Medulla oblongata (tissue), 1 donor: ENCODE measurements around the gene MTCH2.

Experiments
- DNase-seq: peaks from one replicate; pipeline ENCODE4 v3.0.0-alpha.2; 2015; ENCODE audit errors: extremely low spot score

The MTCH2 gene

DNA sequence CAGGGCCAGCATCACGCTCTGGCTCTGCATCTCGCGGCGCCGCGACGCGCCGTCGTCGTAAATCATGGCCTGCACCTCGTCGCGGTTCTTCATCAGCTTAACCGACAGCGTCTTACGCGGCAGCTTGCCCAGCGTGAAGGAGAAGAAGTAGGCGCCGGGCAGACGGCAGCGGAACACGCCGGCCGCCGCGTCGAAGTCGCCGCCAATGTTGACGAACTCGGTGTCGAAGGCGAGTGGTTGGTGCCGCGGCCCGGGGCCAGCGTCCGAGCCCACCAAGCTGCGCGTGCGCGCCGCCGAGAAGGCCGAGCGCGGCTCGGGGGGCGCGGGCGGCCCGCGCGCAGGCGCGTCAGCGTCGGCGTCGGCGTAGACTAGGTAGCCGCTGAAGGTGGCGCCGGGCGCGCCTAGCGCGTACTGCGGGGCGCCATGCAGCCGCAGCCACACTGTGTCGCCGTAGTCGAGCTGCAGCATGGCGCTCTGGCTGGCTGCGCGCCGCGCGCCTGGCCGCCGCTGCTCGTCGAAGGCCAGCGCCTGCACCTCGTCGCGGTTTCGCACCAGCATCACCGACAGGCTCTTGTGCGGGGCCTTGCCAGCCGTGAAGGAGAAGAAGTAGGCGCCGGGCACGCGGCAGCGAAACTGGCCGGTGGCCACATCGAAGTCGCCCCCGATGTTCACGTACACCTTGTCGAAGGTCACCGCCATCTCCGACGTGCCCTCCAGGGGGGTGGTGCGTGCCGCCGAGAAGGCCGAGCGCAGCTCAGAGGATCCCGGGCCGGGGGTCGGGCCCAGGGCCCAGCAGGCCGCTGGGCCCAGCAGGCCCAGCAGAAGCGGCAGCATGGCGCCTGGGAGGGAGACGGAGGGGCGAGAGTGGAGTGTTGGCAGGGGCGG, 52.1 kb downstream of the MTCH2 start:
- DNase-seq, result no peak

DNA sequence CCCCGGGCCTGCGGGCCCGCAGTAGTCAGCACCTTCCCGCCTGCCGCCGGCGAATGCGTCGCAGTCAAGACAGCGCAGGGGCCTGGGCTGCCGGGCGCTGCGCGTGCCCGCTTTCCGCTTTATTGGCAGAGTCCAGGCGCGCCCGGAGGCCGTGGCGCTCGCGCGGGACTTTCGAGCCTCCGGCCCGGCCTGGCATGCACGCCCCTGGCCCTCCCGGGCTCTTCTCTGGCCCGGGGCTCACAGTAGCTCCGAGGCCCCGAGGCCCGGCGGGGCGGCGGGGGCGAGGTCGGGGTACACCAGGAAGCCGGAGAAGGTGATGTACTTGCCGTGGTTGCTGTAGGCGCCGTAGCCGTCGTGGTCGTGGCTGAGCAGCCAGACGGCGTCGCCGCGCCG, 52.8 kb downstream of the MTCH2 start:
- DNase-seq, result no peak

DNA sequence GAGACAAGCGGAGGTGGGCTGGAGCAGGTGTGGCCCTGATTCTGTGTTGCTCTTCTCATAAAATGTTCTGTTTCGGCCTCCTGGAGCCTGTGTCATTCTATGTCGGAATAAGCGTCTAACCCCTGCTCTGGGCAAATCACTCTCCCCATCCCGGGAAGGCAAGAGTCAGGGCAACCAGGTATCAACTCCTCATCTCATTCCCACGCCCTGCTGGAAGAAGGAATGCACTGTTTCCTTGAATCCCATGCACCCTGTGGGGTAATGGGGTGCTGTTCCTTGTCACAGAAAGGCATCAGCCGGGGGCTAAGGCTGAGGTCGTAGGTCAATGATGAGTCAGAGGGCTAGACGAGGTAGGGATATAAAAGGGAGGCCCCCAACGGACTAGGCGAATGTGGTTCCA, 53.2 kb downstream of the MTCH2 start:
- DNase-seq, result no peak

DNA sequence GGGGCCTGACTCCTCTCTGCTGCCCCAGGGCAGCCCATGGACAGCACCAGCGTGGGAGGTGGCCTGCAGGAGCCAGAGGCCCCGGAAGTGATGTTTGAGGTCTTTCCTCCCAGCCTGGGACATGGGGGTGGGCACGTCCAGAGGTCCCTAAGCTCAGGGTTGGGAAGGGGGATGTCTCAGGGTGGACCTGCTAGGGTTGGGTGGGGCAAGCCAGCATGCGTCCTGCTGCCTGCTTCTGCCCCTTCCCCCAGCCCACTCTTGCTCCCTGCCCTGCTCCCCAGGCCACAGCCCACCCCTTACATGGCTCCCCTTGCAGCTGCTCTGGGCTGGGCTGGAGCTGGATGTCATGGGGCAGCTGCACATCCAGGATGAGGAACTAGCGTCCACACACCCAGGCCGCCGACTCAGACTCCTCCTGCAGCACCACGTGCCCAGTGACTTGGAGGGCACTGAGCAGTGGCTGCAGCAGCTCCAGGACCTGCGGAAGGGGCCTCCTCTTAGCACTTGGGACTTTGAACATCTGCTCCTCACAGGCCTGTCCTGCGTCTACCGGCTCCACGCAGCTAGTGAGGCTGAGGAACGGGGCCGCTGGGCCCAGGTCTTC, 54.5 kb downstream of the MTCH2 start:
- DNase-seq, result peak; percentile 81

DNA sequence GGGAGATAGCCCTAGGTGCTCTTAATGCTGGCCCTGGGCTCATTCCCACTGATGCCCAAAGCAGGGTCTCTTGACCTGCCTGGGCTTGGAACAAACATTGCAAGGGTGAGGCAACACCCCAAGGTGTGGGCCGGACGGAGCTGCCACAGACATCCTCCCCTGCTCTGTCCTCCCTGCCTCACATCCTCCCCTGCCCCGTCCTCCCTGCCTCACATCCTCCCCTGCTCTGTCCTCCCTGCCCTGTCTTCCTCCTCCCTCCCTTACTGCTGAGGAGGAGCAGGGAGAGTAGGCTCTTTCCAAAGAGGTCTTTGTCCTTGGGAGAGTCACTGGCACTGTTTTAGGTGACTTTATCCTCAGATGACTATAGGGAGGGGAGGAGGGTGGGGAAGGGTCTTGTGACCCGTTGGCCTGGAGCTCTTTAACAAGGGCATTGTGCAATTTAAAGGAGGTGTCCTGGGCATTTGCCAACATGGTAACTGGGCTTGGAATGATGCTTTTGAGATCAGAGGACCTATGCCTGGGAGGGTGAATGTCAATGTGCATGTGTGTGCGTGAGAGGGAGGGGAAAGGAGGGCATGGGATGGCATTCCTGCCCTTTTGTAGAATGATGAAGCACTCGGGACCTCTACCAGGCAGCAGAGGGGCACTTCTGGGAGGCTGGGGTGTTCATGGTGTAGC, 55.2 kb downstream of the MTCH2 start:
- DNase-seq, result no peak

DNA sequence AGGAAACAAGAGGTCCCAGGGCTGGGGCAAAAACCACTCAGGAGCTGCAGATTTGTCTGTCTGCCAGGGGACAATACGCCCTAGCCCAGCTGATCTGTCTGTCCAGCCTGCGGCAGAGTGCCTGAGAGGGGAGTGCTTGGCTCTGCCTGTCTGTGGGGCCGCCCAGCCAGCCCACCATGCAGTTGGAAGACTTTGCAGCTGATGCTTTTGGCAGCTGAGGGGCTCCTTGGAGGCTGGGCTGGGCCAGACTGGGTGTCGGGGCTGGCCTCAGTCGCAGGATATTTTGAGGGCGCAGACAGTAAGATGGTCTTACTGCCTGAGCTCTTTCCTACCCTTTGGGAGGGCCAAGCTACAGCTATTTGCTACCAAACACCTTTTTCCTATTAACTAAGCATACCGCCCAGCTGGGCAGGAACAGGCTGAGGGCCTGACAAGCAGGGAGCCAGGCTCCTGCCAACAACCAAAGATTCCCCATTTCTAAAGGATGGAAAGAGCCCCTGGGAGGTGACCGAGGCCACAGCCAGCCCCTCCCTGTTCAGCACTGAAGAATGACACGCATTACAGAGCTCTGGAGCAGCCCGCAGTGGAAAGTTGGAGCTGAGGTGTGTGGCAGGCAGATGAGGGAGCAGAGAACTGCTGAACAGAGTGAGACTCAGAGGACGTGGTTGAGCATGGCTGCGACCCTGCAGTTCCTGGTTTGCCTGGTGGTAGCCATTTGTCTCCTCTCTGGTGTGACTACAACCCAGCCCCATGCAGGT, 56.1 kb downstream of the MTCH2 start, which contains the start of gene FAM180B:
Gene FAM180B (plus strand): TSS at position 581 of the 758 bp plus-strand sequence. CDS start 91 bp downstream, at position 672.
- DNase-seq, result peak; percentile 77

DNA sequence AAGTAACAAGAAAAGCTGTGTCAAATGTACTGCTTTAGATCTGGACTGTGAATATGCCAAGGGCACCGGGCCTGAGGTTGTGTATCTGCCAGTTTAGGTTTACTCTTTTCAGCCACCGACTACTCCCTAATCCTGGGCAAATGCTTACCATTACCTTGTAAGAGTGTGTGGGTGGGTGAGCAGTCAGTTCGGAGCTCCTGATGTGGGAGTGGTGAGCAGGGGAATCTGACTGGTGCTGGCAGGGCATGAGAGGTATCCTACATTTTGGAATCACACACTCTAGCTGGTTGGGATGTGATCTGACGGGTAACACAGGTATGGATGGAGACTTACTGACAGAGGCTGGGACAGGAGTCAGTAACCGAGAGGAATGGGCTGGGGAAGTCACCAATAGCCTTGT, 58.5 kb downstream of the MTCH2 start:
- DNase-seq, result no peak

DNA sequence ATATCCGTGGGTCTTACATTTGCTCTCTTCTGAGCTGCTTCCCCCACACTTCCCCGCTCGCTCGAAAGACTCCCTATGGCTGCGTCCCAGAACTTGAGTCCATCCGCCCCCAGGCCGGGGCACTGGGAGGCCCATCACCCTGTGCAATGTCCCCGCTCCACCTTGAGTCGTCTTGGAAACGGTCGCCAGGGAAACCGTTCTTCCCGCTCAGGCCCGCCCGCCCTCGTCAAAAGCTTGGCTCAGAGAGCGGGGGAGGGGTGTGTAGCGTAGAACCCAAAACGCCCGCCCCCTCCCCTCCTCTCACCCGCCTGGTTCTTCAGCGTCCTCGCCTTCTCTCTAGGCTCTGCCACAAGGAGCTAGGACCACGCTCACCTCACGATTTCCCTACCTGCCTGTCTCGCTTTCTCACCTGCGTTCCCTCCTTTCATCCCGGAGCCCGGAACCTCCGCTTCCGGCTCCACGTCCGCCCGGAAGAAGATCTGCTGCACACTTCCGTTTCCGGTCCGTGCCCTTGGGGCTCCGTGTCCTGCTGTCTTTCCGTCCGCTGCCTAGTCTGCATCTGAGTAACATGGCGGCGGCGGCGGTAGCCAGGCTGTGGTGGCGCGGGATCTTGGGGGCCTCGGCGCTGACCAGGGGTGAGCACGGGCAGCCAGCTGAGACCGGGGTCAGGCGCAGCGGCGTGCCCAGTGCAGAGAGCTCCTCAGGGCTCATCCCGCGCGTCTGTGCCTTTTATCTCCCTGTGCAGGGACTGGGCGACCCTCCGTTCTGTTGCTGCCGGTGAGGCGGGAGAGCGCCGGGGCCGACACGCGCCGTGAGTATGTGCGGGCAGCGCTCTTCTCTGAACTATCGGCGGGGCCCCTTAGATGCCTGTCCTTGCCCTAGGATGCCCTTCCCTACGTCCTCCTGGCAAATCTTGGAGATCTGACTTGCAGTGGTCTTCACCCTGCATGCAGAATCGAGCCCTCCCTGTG, 63.5 kb downstream of the MTCH2 start, which contains the start of the genes KBTBD4 and NDUFS3:
Gene KBTBD4 (minus strand): TSS at position 447 of the 971 bp plus-strand sequence. CDS start 19 bp downstream, at position 428.
Gene NDUFS3 (plus strand): TSS at position 551 of the 971 bp plus-strand sequence. CDS start 18 bp downstream, at position 569.
- DNase-seq, result peak; percentile 94

DNA sequence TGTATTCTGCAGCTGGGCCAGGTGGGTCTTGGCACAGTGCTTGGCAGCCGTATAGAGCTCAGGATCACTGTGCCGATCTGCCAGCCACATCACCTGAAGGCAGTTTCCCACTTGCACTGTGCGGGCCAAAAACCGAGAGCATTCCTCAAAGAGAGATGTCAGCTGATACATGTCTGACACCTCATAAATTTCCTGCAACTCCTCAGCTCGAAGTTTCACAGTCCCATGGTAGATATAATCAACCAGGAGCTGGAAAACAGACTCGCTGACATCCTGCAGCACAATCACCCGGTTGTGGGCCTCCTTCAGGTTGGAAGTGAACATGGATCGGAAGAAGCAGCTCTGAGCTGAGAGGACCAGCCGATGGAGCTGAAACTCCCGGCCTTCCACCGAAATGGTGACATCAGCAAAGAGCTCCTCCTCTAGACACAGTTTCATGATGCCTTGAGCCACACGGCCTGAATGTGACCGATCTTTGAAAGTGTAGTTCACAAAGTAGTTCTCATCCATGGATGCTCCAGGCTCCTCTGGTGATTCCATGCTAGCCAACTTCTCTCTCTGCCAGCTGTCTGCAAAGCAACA, 64.8 kb downstream of the MTCH2 start:
- no peak for DNase-seq

DNA sequence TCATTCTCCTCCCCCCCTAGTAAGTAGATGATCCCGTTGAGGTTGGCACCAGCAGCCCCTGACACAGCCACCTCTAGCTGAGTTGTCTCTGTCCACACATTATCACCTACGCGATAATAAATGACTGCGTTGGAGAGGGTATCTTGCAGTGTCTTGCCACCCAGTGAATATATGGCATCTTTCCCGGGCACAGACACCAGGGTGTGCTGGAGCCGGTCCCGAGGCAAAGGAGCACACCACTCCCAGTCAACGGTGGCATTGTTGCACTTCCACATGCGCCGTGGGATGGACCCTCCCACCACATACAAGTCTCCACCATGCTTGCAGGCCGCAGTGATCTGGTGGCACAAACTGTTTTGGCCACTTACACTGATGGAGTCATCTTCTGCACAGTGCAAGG, 69.0 kb downstream of the MTCH2 start:
- DNase-seq, result no peak

DNA sequence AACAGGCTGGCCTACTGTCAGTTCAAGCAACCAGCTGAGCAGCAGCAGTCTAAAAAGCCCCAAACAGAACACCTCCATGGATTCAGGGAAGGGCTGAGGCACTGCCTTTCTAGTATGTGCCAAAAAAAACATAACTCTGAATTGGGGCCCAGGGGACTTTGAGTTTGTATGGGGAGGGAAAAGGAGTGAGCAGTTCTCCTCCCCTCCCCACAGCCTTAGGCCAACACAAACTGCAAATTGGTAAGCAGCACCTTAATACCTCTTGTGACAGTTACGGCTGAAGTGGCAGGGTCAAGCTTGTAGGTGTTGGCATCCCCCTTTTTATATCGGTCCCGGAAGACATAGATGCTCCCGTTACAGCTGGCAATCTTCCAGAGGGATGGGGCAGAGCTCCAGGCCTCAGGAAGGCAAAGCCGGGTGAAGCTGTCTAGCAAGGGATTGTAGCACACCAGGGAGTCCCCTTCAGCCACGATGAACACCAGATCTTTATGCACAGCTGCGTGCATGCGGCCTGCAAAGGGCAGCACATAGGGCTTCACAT, 69.6 kb downstream of the MTCH2 start:
- no peak for DNase-seq

DNA sequence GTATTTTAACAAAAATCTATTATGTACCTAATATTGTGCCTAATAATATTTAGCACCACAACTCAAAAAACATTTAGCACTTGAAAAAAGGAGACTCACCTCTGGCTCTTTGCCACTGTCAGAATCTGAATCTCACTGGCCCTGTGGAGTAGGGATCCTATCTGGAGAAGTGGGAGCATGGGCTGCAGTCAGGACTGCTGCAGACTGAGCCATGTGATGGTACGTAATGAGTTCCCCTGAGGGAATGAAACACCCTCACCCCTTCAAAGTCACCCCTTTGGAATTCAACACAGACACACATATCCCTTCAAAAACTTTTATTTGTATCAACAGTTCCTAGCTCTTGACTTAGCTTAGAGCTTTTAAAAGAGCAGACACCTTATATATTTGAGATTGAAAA, 70.5 kb downstream of the MTCH2 start:
- no peak for DNase-seq

DNA sequence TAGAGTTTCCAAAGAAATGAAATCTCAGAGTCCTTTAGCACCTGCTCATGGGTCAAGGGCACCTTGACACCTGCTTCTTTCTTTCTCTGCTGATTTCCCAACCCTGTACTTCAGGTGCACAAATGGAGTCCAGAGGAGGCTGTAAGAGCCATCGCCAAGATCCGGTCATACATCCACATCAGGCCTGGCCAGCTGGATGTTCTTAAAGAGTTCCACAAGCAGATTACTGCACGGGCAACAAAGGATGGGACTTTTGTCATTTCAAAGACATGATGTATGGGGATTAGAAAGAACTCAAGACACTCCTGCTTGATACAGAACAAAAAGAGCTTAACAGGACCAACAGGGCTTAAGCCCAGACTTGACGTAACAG, 71.0 kb downstream of the MTCH2 start:
- DNase-seq, result no peak

DNA sequence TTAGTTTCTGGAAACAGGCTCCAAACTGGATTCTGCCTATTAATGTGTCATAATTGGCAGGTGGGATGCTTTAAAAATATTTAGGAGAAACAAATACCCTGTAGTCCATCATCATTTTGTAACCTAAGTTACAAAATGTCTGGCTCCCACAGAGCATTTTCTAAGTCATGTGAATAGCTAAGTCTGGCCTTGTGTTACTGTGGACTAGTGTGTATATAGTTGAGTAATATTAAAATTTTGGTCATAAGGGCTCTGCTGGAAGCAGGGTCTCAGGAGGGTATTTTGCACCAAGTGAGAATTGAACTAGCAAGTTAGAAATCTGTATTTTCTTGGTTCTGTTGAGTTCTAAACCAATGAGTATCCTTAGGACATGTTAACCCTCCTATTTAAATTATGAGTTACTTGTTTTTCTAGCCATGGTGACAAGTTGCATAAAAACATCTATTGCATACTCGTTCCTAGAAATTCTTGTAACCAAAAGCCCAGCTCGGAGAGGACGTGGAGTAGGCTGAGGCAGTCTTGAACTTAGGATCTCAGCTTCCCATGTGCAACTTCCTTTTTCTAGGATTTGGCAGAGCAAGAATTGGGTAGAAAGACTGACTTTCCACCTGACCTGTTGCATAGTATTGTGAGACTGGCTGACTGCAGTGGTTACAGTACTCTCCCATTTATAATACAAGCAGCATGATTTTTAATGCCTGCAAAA, 71.6 kb downstream of the MTCH2 start:
- no peak for DNase-seq

DNA sequence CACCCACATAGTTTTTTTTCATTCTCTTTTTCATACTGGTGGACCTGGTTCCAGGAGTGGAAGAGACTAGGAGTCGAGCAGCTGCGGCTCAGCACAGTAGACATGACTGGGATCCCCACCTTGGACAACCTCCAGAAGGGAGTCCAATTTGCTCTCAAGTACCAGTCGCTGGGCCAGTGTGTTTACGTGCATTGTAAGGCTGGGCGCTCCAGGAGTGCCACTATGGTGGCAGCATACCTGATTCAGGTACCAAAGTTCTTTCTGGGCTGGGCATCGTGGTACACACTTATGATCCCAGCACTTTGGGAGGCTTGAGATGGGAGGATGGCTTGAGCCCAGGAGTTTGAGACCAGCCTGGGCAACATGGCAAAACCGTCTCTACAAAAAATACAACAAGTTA, 72.7 kb downstream of the MTCH2 start:
- DNase-seq, result no peak
